Sciatic nerve (tissue), 2 donors: Measurements from ENCODE around the gene ANGPT4. TPM values are rescaled to one million over a fixed set of nuclear protein-coding genes. Genes with fewer than 3 reads are reported as not detected.
A peak's percentile ranks its signal among the peaks of the same experiment; 100 is the strongest.
"Not testable (repeated sequence)": the region's sequence is repeated elsewhere in the genome, so short reads cannot be mapped to it uniquely, and the experiment has no call there.

ENCODE experiments used
- ATAC-seq: fragments of 200-7000 bp; cut with Tn5 transposase; one replicate; pipeline ENCODE4 v1.9.1; 2020; ENCODE audit warnings: mild to moderate bottlenecking, moderate library complexity
- DNase-seq: peaks from one replicate; pipeline ENCODE4 v3.0.0-alpha.2; 2020; ENCODE audit warnings: low spot score
- intact Hi-C: fragments of 100-400 bp; cut with DNase I; formaldehyde crosslinking; loops from one replicate; pipeline ENCODE4 v1.14.2; 2022
- total RNA-seq: library from RNA; stranded (reverse); fragmentation: NEBNext Ultra II Directional; extraction: Animal tissue kit (Norgen Biotek cat#: 25700); gene quantifications from one replicate; pipeline ENCODE4 v1.2.1, GENCODE V29; 2021
- donor health status: DM: no; HTN: no; CAD: no.
- donor health status: DM: no; HTN: no; CAD: no.

The ANGPT4 gene
- total RNA-seq, 1 donor from 2014 or later: 0.27 TPM

DNA sequence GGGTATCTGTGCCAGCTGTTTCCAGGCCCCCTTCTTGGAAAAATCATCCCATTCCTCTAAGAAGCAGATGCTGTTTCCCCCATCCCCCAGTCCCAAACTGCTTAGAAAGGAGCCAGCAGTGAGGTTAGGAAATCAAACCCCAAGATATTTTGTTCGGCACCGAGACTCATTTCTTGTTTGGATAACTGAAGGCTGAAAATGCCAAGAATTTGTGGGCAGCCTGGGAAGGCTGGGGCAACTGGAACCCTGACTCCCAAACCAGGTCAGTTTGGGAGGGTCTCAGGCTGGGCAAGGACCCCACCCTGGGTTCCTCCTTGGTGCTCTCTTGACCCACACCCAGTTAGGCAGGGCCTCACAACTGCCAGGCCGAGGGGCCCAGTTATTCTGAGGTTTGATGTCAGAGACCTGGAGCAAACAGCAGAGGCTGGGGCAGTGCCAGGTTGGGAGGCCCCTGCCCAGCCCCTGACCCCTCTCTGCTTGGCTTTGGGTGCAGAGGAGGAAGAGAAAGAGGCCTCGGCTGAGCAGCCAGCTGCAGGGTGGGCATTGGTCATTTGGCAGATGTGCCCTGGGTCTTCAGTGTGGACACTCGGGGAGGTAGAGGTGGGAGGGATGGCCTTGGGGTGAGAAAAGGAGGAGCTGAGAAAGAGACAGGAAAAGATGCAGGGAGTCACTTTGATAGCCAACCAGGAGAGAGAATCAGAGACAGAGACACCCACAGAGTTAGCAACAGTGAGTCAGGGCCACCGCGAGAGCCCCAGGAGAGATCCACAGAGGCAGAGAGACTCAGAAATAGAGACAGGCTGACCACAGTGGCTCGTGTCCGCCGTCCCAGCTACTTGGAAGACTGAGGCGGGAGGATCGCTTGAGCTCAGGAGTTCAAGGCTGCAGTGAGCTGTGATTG, 5.0 kb downstream of the ANGPT4 start:
- peak; percentile 81 for ATAC-seq
- intact Hi-C loops: no loop called here
- DNase-seq: no peak

DNA sequence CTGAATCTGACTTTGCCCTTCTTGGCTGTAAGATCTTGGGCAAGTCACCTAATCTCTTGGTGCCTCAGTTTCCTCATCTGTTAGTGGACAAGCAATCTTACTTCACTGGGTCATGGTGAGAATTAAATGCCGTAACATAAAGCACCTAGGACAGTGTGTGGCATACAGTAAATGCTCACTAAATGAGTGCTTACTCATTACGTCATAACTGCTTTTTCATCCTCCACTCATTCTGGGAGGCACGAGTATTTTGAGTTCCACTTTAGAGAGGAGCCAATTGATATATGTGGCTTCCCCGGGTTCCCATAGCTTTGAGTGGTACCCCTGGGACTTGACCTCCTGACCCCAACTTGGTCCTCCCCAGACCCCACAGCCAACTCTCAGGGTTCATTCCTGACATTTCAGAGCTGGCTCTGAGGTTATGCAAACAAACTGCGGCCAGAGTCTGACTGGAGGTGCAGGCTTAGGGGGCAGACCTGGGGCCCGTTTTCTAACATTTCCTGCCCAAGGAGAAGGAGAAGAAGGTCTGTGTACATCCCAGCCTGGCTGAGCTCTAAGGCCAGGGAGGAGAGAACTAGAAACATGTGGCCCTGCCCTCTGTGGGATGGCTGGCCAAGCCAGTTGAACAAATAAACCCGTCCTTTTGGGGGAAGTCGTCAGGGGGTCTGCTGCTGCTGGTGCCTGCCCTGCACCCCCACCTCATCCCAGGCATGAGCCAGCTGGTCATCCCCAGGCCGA, 5.8 kb downstream of the ANGPT4 start:
- DNase-seq (no peak), ATAC-seq (peak; percentile 80)

DNA sequence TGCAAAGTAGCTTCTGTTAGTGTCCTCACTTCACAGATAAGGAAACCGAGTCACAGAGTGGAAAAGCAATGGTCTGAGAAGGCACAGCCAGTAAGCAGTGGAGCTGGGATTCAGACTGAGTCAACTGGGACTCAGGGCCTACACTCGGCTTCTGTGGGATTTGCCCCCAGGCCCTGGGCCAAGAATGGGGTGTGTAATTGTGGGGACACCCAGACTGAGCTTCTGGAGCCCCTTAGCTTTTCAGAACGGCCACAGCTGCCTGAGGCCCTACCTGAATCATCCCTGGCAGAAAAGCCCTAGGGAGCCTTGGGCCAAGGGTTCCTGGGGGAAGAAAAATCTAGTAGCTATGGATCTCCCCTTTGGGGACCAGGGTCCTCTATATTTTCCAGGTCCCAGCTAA, 6.5 kb downstream of the ANGPT4 start:
- DNase-seq: no peak
- no peak for ATAC-seq
- intact Hi-C loops: no loop called here

More for the DNA sequence above, 5.8 kb downstream of the ANGPT4 start:
- intact Hi-C loops: no loop called here

DNA sequence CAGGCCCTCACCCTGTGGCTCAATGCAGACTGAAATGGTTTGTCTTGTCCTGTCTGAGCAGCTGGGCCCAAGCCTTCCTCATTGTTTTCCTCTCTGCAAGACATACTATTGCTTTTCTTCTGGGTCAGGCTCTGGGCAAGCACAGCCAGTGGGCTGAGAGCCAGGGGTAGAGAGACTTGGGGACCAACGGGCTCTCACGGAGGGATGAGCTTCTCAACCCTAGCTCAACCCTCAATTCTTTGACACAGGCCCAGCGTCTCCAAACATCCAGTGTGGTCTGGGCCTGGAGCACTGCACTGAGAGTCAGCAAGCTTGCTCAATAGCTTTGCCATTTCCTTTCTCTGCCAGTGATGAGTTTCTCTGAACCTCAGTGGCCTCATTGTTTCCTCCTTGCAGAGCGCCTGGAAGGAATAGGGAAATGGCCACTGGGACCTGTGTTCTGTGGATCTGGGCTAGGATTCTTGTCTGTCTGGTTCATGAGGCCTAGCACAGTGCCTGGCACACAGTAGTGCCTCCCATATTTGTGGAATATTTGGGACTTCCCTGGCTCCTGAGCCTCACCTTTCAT, 9.3 kb downstream of the ANGPT4 start:
- ATAC-seq (peak; percentile 78), DNase-seq (peak; percentile 75)
- intact Hi-C loops: no loop called here

DNA sequence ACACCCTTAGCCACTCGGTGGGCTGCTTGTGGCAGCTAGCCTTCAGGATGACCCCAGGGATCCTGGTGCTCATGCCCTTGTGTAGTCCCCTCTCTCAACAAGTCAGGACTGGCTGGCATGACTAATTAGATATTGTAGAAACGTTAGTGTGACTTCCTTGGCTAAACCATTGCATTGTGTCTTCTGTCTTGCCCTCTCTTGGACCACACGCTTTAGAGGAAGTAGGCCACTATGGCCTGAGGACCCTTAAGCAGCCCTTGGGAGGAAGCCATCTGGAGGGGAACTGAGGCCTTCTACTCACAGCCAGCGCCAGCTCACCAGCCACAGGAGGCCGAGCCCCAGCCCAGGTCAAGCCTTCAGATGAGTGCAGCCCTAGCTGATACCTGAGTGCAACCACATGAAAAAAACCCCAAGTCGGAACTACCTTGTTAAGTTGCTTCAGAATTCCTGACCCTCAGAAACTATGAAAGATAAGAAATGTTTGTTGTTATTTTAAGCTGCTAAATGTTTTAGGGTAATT, 10.1 kb downstream of the ANGPT4 start:
- intact Hi-C loops: no loop called here
- ATAC-seq: no peak
- peak; percentile 32 for DNase-seq

DNA sequence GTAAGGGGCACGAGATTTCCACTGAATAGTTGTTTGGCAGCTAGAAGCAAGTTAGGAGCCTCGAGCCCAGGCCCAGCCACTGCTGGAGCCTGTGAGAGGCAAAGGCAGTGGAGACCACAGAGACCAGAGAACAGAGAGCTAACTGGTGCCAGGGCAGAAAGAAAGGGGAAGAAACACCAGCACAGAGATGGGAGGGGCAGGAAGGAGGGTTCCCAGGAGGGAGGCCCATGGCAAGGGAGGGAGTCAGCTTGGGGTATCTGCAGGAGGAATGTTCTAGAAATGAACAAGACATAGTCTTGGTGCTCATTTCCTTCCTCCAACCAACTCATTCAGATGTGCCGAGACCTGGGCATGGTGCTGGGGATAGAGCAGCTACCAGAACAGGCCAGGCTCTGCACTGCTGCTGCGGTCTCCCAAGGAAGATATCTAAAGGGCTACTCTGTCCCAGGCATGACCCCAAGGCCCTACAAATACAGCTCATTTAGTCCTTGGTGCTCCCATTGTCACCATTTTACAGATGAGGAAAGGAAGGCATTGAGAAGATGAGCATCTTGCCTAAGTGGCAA, 10.7 kb downstream of the ANGPT4 start:
- no peak for ATAC-seq
- intact Hi-C loops: no loop called here
- DNase-seq: peak; percentile 50

DNA sequence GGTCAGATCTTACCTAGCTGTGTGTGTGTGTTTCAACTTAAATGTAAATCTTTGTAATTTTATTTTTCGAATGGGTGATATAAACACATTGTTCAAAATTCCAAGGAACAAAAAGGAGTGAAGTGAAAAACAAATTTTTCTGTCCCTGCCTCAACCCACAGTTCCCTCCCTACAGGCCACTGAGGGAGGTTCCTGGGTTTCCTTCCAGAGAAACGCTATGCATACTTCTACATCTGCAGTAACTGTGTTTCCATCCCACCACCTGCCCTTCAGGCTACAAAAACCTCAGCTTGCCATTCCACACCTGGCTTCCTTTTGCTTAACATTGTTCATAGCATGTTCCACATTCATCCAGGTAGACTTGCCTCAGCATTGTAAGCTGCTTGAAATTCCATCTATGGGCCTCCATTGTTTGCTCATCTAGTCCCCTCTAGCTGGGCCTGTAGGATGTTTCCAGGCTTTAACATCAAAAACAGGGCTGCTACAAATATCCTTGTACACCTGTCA, 12.0 kb downstream of the ANGPT4 start:
- intact Hi-C loops: no loop called here
- peak; percentile 14 for DNase-seq

DNA sequence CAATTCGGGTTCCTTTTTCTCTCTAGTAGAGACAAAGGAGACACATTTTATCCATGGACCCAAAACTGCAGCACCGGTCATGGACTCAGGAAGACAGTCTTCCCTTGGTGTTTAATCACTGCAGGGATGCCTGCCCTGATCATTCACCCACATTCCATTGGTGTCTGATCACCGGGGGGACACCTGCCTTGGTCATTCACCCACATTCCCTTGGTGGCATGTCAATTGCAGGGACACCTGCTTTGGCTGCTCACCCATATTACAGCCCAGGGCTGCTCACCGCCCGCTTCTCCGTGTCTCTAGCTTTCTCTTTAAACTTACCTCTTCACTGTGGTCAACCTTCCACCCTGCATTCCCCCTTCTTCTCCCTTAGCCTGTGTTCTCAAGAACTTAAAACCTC, 18.7 kb downstream of the ANGPT4 start:
- intact Hi-C loops, DNase-seq, ATAC-seq: not testable (repeated sequence)

More for the DNA sequence above, 12.0 kb downstream of the ANGPT4 start:
- no peak for ATAC-seq

DNA sequence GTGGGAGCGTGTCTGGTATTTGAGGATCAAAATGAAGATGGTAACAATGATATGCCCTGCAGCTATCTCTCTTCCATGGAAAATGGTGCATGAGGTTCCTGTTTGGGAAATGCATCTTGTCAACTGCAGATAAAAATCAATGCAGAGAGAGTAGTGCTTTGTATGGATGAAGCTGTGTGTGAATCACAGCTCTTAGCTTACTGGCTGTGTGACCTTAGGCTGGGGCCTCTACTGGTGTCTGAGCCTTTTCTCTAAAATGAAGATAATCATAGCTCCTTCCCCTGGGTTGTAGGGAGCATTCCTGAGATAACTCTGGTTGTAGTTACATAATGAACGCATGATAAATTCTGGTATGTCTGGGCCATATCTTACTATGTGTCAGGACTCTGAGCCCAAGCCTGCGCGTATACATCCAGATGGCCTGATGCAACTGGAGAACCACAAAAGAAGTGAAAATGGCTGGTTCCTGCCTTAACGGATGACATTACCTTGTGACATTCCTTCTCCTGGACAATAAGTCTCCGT, 19.6 kb downstream of the ANGPT4 start:
- DNase-seq: no peak
- ATAC-seq: no peak
- intact Hi-C loops: no loop called here

DNA sequence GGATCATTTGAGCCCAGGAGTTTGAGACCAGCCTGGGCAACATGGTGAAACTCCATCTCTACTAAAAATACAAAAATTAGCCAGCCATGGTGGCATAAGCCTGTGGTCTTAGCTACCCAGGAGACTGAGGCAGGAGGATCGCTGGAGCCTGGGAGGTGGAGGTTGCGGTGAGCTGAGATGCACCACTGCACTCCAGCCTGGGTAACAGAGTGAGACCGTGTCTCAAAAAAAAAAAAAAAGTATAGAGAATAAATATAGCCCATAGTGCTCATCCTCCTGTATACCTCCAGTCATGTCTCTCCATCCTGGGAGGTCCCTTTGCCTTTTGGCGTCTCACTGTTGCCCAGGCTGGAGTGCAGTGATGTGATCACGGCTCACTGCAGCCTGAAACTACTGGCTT, 23.8 kb downstream of the ANGPT4 start:
- ATAC-seq, DNase-seq, intact Hi-C loops: not testable (repeated sequence)

DNA sequence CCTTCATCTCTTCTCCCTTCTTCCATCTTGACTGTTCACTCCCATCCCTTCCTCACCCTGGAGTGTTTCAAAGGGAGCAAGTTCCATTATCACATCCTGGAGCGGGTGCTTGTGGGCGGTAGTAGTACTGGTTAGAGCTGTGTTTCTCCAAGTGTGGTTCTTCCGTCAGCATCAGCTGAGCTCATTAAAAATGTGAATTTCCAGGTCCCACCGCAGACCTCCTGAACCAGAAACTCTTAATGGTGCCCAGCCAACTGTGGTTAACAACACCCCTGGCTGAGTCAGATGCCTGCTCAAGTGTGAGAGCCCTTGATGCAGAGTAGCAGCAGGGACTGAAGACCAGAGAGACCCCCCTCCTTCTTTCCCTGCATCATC, 24.4 kb downstream of the ANGPT4 start:
- ATAC-seq: peak; percentile 91
- intact Hi-C loops: no loop called here
- no peak for DNase-seq

DNA sequence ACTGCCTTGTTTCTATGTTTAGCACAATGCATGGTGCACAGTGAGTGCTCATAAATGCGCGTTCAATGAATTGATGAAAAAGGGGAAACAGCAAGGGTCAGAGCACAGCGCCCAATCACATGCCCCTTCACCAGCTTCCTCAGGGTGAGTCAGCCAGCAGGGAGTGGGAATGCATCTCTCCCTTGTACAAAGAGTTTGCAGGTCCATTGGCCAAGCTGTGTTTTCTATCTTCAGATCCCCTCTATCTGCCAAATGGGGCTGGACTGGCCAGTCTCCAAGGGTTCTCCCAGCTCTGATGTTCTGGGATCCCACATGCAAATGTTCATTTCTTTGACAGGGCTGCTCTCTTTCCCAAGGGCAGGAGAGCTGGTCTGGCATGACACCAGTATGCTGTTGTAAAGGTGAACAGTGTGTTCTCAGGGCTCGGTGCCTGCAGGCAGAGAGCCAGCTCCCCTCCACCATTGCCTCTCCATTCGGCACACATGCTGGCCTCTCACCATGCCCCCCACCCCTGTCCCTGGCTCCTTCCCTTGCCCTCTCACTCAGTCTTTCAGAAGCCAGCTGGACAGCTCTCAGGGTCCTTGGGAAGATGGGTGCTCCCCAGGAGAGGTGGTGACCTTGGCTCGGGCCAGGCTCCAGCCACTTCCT, 25.0 kb downstream of the ANGPT4 start:
- DNase-seq: peak; percentile 79
- intact Hi-C loops: no loop called here
- ATAC-seq: peak; percentile 89

DNA sequence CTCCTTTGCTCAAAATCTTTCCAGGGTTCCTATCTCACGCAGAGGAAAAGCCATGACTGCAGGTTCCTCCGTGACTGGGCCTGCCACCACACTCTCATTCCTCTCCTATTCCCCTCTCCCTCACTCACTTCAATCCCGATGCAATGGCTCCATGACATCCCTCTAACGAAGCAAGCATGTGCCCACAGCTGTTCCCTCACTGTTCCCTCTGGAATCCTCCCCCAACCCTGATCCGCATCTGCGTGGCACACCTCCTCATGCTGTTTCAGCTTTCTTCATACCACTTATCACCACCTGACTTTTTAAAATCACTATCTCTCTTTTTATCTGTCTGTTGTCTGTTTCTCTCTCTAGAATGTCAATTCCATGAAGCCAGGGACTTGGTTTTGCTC, 25.5 kb downstream of the ANGPT4 start:
- intact Hi-C loops: no loop called here
- ATAC-seq: no peak
- DNase-seq: no peak

DNA sequence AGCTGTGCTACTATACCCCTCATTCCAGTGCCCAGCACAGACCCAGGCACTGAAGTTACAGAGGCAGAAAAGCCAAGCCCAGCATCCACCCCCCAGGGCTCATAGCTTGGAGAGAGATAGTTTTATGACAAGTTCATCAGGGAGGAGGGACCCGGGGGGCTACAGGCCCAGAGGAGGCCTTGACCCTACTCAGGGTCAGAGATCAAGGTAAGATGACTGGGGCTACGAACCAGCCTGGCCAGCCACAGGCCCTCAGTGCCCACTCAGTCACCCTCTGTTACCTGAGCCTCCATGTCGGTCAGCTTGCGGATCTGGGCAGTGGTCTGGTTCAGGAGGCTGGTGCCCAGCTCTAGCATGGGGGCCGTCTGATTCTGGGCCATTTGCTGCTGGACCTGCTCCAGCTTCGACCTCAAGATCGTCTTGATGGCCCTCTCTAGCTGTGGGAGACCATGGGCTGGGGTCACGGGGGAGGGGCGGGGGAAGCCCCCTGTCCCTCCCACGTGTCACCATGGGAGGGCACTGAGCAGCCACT, 26.1 kb downstream of the ANGPT4 start:
- intact Hi-C loops: no loop called here

DNA sequence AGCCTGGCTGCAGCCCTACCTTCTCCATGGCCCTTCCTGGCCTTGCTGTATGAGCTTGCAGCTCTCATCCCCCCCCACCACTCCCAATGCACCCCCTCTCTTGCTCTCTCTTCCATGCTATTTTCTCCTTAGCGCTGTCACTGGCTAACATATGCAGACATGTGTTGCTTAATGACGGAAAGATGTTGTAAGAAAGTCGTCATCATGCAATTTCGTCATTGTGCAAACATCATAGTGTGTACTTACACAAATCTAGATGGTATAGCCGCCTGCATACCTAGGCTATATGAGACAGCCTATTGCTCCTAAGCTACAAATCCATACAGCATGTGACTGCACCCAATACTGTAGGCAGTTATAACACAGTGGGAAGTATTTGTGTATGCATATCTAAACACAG, 27.0 kb downstream of the ANGPT4 start:
- DNase-seq (no peak), ATAC-seq (no peak)
- intact Hi-C loops: no loop called here

More for the DNA sequence above, 26.1 kb downstream of the ANGPT4 start:
- ATAC-seq (no peak), DNase-seq (no peak)

DNA sequence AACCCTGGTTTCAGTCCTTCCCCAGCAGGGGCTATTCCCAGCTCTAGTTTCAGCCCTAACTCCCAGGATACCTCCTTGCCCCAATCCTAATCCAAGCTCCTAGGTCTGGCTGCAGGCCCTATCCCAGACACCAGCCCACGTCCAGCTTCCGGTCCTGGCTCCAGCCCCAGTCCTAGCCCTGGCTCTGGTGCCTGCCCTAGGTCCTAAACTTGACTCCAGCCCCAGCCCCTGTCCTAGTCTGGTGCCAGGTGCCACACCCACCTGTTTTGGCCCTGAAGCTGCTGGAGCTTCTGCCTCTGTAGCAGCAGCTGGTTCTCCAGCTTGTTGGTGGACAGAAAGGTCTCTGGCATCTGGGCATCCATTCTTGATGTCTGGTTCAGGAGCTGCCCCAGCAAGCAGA, 28.1 kb downstream of the ANGPT4 start:
- ATAC-seq (no peak), DNase-seq (no peak)
- intact Hi-C loops: no loop called here

DNA sequence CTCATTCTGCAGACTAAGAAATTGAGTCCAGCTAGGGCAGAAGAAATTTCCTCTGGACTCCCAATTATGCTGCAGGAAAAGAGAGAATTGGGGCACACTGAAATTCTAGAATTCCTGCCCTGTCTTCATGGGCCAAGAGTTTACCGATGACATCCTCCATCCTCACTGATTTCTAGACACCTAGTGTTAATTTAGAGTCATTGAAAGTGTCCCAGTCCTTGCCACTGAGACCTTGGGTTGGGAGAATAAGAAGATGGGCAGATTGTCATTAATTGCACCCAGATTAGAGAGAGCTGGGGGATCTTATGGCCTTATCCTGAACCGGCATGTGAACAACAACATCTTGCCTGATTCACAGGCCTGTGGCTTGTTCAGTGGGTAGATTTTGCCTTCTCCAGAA, 29.0 kb downstream of the ANGPT4 start:
- intact Hi-C loops: no loop called here
- DNase-seq: no peak
- no peak for ATAC-seq
